ENCODE measurements around the gene GPR34.

- TF ChIP-seq YY1 (IDR thresholded peaks at IDR 0.05; ENCODE audit: insufficient read depth, insufficient read length): no peak
- no peak for TF ChIP-seq SUZ12 (IDR thresholded peaks at IDR 0.05; ENCODE audit: extremely low read depth, insufficient read depth, insufficient read length)
These were observed 22.4 kb downstream of the GPR34 start for GRCh38 chrX:41711021-41711667.

All from NT2/D1 (cell line).